ENCODE measurements around the gene SAMMSON. TPM values are rescaled to one million over a fixed set of nuclear protein-coding genes. Genes with fewer than 3 reads are reported as not detected.

The SAMMSON gene
- total RNA-seq, 1 experiment from 2014 or later, result not detected

DNA sequence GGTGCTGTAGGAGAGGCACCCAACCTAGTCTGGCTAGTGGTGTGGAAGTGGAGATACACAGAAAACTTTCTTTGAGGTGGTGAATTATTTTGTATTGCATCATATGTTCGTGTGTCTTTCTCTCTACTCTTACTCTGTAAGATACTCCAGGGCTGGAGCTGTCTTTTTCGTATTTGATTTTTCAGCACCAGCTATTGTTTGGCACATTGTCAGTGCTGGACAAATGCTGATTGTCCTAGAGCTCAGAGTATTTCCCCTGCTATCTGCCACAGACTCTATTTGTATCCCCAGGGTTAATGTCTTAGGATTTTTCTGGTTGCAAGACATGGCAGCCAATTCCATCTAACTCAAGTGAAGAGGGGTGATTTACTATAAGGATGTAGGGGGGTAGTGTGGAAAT lies 110.5 kb downstream of the SAMMSON start:
- POLR2A ChIA-PET (ENCODE audit: low non-redundant PET), result no interaction called here
- Histone ChIP-seq H3K27ac (ENCODE audit: low read depth, low read length, poor library complexity, severe bottlenecking) (no peak overlapping the region), H3K27me3 (replicated peaks; ENCODE audit: insufficient read depth, low read depth, low read length, poor library complexity) (no peaks in the 10 kb centered on the region), H3K9me3 (ENCODE audit: low read depth, low read length, poor library complexity, severe bottlenecking) (no peaks in the 10 kb centered on the region), H3K4me1 (ENCODE audit: insufficient read depth, low read length, poor library complexity, severe bottlenecking) (no peaks in the 10 kb centered on the region), H3K36me3 (ENCODE audit: insufficient read depth, low read length, poor library complexity, severe bottlenecking) (no peaks in the 10 kb centered on the region), H3K4me3 (ENCODE audit: low read depth, low read length, poor library complexity, severe bottlenecking) (no peak overlapping the region)
- DNase-seq (ENCODE audit: low spot score), result no peak
- CTCF ChIA-PET, result no interaction called here
- TF ChIP-seq, protein P1, sequence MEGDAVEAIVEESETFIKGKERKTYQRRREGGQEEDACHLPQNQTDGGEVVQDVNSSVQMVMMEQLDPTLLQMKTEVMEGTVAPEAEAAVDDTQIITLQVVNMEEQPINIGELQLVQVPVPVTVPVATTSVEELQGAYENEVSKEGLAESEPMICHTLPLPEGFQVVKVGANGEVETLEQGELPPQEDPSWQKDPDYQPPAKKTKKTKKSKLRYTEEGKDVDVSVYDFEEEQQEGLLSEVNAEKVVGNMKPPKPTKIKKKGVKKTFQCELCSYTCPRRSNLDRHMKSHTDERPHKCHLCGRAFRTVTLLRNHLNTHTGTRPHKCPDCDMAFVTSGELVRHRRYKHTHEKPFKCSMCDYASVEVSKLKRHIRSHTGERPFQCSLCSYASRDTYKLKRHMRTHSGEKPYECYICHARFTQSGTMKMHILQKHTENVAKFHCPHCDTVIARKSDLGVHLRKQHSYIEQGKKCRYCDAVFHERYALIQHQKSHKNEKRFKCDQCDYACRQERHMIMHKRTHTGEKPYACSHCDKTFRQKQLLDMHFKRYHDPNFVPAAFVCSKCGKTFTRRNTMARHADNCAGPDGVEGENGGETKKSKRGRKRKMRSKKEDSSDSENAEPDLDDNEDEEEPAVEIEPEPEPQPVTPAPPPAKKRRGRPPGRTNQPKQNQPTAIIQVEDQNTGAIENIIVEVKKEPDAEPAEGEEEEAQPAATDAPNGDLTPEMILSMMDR (conservative IDR thresholded peaks at IDR 0.05; ENCODE audit: low read depth, low read length), result no peak
- TF ChIP-seq EZH2 (IDR thresholded peaks at IDR 0.05; ENCODE audit: borderline replicate concordance, low read depth, low read length, poor library complexity, severe bottlenecking), result no peak
- no TSS peak for BruUV-seq (replicated peaks)
- intact Hi-C loops (cut with micrococcal nuclease; ENCODE audit: unreplicated experiment), result no loop called here

DNA sequence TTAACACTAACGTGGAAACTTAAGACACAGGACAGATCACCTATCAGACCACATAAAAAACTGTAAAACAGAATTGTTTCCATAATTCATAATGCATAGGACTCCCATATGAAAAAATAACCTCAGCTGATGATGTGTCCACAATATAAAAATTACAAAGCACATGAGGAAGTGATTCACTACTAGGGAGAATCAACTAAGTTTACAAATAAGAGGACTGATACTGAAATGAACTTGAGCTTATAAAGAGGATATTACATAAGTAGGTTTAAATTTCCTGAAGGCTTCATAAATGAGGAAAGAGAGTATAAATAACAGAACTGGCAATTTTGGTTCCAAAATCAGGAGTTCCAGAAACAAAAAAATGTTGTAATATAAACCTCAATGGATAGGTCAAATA lies 111.9 kb downstream of the SAMMSON start:
- ChIA-PET CTCF (no interaction called here), POLR2A (ENCODE audit: low non-redundant PET) (no interaction called here)
- no peaks in the 10 kb centered on the region for H3K4me1 ChIP-seq (ENCODE audit: insufficient read depth, low read length, poor library complexity, severe bottlenecking)
- TF ChIP-seq, protein P1 (conservative IDR thresholded peaks at IDR 0.05; ENCODE audit: low read depth, low read length), result no peak
- TF ChIP-seq EZH2 (IDR thresholded peaks at IDR 0.05; ENCODE audit: borderline replicate concordance, low read depth, low read length, poor library complexity, severe bottlenecking), result no peak
- H3K4me3 ChIP-seq (ENCODE audit: low read depth, low read length, poor library complexity, severe bottlenecking), result no peak overlapping the region
- no peak overlapping the region for H3K27ac ChIP-seq (ENCODE audit: low read depth, low read length, poor library complexity, severe bottlenecking)
- no TSS peak for BruUV-seq (replicated peaks)
- no peaks in the 10 kb centered on the region for H3K27me3 ChIP-seq (replicated peaks; ENCODE audit: insufficient read depth, low read depth, low read length, poor library complexity)
- no peak for DNase-seq (ENCODE audit: low spot score)
- intact Hi-C loops (cut with micrococcal nuclease; ENCODE audit: unreplicated experiment), result no loop called here
- H3K36me3 ChIP-seq (ENCODE audit: insufficient read depth, low read length, poor library complexity, severe bottlenecking), result no peaks in the 10 kb centered on the region
- no peaks in the 10 kb centered on the region for H3K9me3 ChIP-seq (ENCODE audit: low read depth, low read length, poor library complexity, severe bottlenecking)

DNA sequence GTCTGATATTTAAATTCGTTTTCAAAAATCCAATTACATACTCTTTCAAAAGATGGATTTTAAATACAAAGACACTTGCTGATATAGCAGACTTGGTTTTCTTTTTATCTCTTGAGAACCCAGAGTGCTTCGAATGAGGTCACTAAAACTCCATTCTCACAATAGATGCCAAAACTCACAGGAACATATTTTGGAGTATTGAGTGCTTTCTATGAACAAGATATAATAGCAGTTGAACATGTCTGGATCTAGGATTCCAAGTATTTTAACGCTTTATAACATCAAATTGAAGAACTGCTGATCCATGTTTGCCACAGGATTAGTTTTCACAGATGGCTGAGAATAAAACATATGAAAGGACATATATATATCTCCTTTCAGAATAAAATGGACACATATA lies 113.2 kb downstream of the SAMMSON start:
- Histone ChIP-seq H3K4me3 (ENCODE audit: low read depth, low read length, poor library complexity, severe bottlenecking) (no peak overlapping the region), H3K27me3 (replicated peaks; ENCODE audit: insufficient read depth, low read depth, low read length, poor library complexity) (no peaks in the 10 kb centered on the region), H3K9me3 (ENCODE audit: low read depth, low read length, poor library complexity, severe bottlenecking) (no peaks in the 10 kb centered on the region), H3K4me1 (ENCODE audit: insufficient read depth, low read length, poor library complexity, severe bottlenecking) (no peaks in the 10 kb centered on the region), H3K27ac (ENCODE audit: low read depth, low read length, poor library complexity, severe bottlenecking) (no peak overlapping the region), H3K36me3 (ENCODE audit: insufficient read depth, low read length, poor library complexity, severe bottlenecking) (no peaks in the 10 kb centered on the region)
- TF ChIP-seq, protein P1 (conservative IDR thresholded peaks at IDR 0.05; ENCODE audit: low read depth, low read length), result no peak
- no peak for TF ChIP-seq EZH2 (IDR thresholded peaks at IDR 0.05; ENCODE audit: borderline replicate concordance, low read depth, low read length, poor library complexity, severe bottlenecking)
- no TSS peak for BruUV-seq (replicated peaks)
- intact Hi-C loops (cut with micrococcal nuclease; ENCODE audit: unreplicated experiment), result no loop called here
- CTCF ChIA-PET, result no interaction called here
- POLR2A ChIA-PET (ENCODE audit: low non-redundant PET), result no interaction called here
- DNase-seq (ENCODE audit: low spot score), result no peak

Data from A673 (cell line).